A673 (cell line): ENCODE measurements around the gene ARHGAP6. TPM values are rescaled to one million over a fixed set of nuclear protein-coding genes. Genes with fewer than 3 reads are reported as not detected.

Source experiments
- BruUV-seq: library from RNA; stranded (reverse); fragments of 400-500 nt; replicated peaks from 2 replicates; lab custom pipeline; 2021; lab: Mats Ljungman, UMichigan
- CTCF ChIA-PET: fragments of 300-600 bp; sonication (Branson Sonifier 250); formaldehyde crosslinking; loops from one replicate; lab custom pipeline; 2022; ENCODE audit warnings: antibody characterized with exemption; lab: Charles Lee
- POLR2A ChIA-PET: fragments of 300-600 bp; sonication (Branson Sonifier 250); formaldehyde crosslinking; loops from one replicate; lab custom pipeline; 2022; ENCODE audit warnings: antibody characterized with exemption; ENCODE audit not compliant: low non-redundant PET; lab: Charles Lee
- DNase-seq: peaks from one replicate; pipeline ENCODE4 v3.0.0-alpha.2; 2015; ENCODE audit warnings: low spot score
- H3K27ac ChIP-seq: fragments of 200-600 bp; sonication (generic); 2 replicates; pipeline ENCODE4 v1.5.1; 2016; ENCODE audit warnings: mixed run types, low read depth, mild to moderate bottlenecking, mixed read lengths, antibody characterized with exemption, low read length; ENCODE audit not compliant: poor library complexity, severe bottlenecking
- H3K27me3 ChIP-seq: fragments of 200-600 bp; sonication (generic); replicated peaks from 2 replicates; pipeline ENCODE4 v1.6.1; 2017; ENCODE audit warnings: mixed run types, low read depth, mild to moderate bottlenecking, mixed read lengths, antibody characterized with exemption, low read length; ENCODE audit not compliant: insufficient read depth, poor library complexity
- H3K36me3 ChIP-seq: fragments of 200-600 bp; sonication (generic); 2 replicates; pipeline ENCODE4 v1.6.1; 2016; ENCODE audit warnings: mixed run types, mild to moderate bottlenecking, mixed read lengths, antibody characterized with exemption, low read length; ENCODE audit not compliant: insufficient read depth, poor library complexity, severe bottlenecking
- H3K4me1 ChIP-seq: fragments of 200-600 bp; sonication (generic); 2 replicates; pipeline ENCODE4 v1.6.1; 2017; ENCODE audit warnings: mixed run types, mild to moderate bottlenecking, mixed read lengths, antibody characterized with exemption, low read length; ENCODE audit not compliant: insufficient read depth, poor library complexity, severe bottlenecking
- H3K4me3 ChIP-seq: fragments of 200-600 bp; sonication (generic); 2 replicates; pipeline ENCODE4 v1.5.1; 2016; ENCODE audit warnings: low read depth, mixed run types, mild to moderate bottlenecking, mixed read lengths, low read length; ENCODE audit not compliant: poor library complexity, severe bottlenecking
- H3K9me3 ChIP-seq: fragments of 200-600 bp; sonication (generic); 2 replicates; pipeline ENCODE4 v1.6.1; 2016; ENCODE audit warnings: mixed run types, low read depth, mild to moderate bottlenecking, mixed read lengths, antibody characterized with exemption, low read length; ENCODE audit not compliant: poor library complexity, severe bottlenecking
- CTCF ChIP-seq: fragments of 300-800, 200-600 bp; sonication (generic); conservative IDR thresholded peaks from 2 replicates; pipeline ENCODE4 v1.5.1; 2017; ENCODE audit warnings: low read depth, mild to moderate bottlenecking, antibody characterized with exemption, low read length, moderate library complexity, mixed read lengths
- EZH2 ChIP-seq: fragments of 200-600 bp; sonication (generic); IDR thresholded peaks from 2 replicates; pipeline ENCODE4 v1.6.1; 2017; ENCODE audit warnings: borderline replicate concordance, low read depth, mild to moderate bottlenecking, mixed read lengths, antibody characterized with exemption, low read length; ENCODE audit not compliant: poor library complexity, severe bottlenecking
- intact Hi-C: fragments of 100-400 bp; cut with micrococcal nuclease; formaldehyde crosslinking; loops from one replicate; pipeline ENCODE4 v1.10.0; 2022; ENCODE audit not compliant: unreplicated experiment
- total RNA-seq: library from RNA; stranded (reverse); gene quantifications from 2 replicates; pipeline ENCODE4 v1.2.3, GENCODE V29; 2021

Gene ARHGAP6
- total RNA-seq, 1 experiment from 2014 or later = not detected

- TF ChIP-seq CTCF (no peak), EZH2 (no peak)
- no TSS peak for BruUV-seq
- CTCF ChIA-PET = no interaction called here
- DNase-seq = no peak
- H3K9me3 ChIP-seq = no peaks in the 10 kb centered on the region
- H3K27me3 ChIP-seq = peaks cover 34% of the 10 kb centered on the region
- H3K4me1 ChIP-seq = no peaks in the 10 kb centered on the region
- H3K4me3 ChIP-seq = no peak overlapping the region
- no peaks in the 10 kb centered on the region for H3K36me3 ChIP-seq
- intact Hi-C loops = no loop called here
- H3K27ac ChIP-seq = no peak overlapping the region
- POLR2A ChIA-PET = no interaction called here
These were observed 356.5 kb downstream of the ARHGAP6 start for GRCh38 chrX:11309220-11309619.

- BruUV-seq = no TSS peak
- POLR2A ChIA-PET = no interaction called here
- Histone ChIP-seq H3K27ac (no peak overlapping the region), H3K36me3 (no peaks in the 10 kb centered on the region), H3K27me3 (peaks cover 36% of the 10 kb centered on the region), H3K4me1 (no peaks in the 10 kb centered on the region), H3K4me3 (no peak overlapping the region), H3K9me3 (no peaks in the 10 kb centered on the region)
- CTCF ChIA-PET = no interaction called here
- no peak for DNase-seq
- TF ChIP-seq EZH2 (no peak), CTCF (no peak)
- intact Hi-C loops = no loop called here
These were observed 360.1 kb downstream of the ARHGAP6 start for GRCh38 chrX:11305641-11306040.

- BruUV-seq = no TSS peak
- H3K27ac ChIP-seq = no peak overlapping the region
- DNase-seq = no peak
- TF ChIP-seq CTCF (no peak), EZH2 (no peak)
- H3K27me3 ChIP-seq = peaks cover 33% of the 10 kb centered on the region
- no peak overlapping the region for H3K4me3 ChIP-seq
- intact Hi-C loops = no loop called here
- no peaks in the 10 kb centered on the region for H3K9me3 ChIP-seq
- H3K36me3 ChIP-seq = no peaks in the 10 kb centered on the region
- CTCF ChIA-PET = no interaction called here
- POLR2A ChIA-PET = no interaction called here
- H3K4me1 ChIP-seq = no peaks in the 10 kb centered on the region
These were observed 360.9 kb downstream of the ARHGAP6 start for GRCh38 chrX:11304829-11305228.
